ENCODE measurements around the gene CD109.

DNA sequence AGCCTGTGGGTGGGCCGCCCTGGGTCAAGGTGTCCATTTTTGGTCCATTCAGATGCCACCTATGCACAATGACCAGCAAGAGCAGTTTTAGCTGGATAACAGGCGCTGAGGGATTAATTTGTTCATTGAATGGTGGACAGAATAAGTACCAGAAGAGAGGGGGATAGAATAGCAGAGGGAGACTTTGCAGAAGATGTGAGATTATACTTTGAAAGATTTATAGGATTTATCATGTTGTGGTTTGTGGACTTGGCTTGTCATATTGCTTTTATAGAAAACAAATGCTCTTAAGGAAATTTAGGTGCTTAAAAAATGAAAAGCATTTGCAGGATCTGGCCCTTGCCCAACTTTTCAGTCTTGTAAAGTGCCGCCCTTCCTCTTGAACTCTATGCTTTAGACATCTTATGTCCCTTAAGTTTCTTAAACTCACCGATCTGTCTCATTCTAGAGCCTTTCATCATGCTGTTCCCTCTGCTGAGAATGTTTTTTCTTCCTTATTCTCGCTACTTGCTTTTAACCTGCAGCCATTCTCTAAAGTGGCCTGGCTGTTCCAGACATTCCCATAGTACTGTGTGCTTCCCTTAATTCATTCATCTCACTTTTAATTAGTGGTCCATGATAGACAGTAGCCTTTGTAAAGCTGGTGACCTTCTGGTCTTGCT is 42.5 kb downstream of the CD109 start:
- TF ChIP-seq, protein P1, sequence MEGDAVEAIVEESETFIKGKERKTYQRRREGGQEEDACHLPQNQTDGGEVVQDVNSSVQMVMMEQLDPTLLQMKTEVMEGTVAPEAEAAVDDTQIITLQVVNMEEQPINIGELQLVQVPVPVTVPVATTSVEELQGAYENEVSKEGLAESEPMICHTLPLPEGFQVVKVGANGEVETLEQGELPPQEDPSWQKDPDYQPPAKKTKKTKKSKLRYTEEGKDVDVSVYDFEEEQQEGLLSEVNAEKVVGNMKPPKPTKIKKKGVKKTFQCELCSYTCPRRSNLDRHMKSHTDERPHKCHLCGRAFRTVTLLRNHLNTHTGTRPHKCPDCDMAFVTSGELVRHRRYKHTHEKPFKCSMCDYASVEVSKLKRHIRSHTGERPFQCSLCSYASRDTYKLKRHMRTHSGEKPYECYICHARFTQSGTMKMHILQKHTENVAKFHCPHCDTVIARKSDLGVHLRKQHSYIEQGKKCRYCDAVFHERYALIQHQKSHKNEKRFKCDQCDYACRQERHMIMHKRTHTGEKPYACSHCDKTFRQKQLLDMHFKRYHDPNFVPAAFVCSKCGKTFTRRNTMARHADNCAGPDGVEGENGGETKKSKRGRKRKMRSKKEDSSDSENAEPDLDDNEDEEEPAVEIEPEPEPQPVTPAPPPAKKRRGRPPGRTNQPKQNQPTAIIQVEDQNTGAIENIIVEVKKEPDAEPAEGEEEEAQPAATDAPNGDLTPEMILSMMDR (conservative IDR thresholded peaks at IDR 0.05) = no peak
- no peak for TF ChIP-seq ZFX (IDR thresholded peaks at IDR 0.05)

Data from C4-2B (cell line).